Panc1 (cell line): ENCODE data around the gene NCAM2. TPM values are rescaled to one million over a fixed set of nuclear protein-coding genes. Genes with fewer than 3 reads are reported as not detected.

Experiments
- ATAC-seq: fragments of 200-7000 bp; cut with Tn5 transposase; 2 replicates; pipeline ENCODE4 v1.9.1; 2020; ENCODE audit warnings: mild to moderate bottlenecking, moderate library complexity
- BruUV-seq: library from RNA; stranded (reverse); fragments of 400-500 nt; replicated peaks from 2 replicates; lab custom pipeline; 2021; lab: Mats Ljungman, UMichigan
- CTCF ChIA-PET: fragments of 300-600 bp; sonication (Branson Sonifier 250); formaldehyde crosslinking; loops from one replicate; lab custom pipeline; 2022; ENCODE audit warnings: antibody characterized with exemption; lab: Charles Lee
- POLR2A ChIA-PET: fragments of 300-600 bp; sonication (Branson Sonifier 250); formaldehyde crosslinking; loops from one replicate; lab custom pipeline; 2022; ENCODE audit warnings: antibody characterized with exemption; lab: Charles Lee
- DNase-seq: peaks from one replicate; pipeline ENCODE4 v3.0.0-alpha.2; 2010; ENCODE audit warnings: low read depth, low spot score
- H3K27ac ChIP-seq: 2 replicates; pipeline ENCODE4 v1.5.1; 2011; ENCODE audit warnings: mild to moderate bottlenecking, low read length, inconsistent platforms
- H3K27me3 ChIP-seq: fragments of 200-500 bp; sonication (Bioruptor generic); 2 replicates; pipeline ENCODE4 v1.6.0; 2014; ENCODE audit warnings: low read length, inconsistent platforms; ENCODE audit not compliant: control insufficient read depth, insufficient read depth
- H3K36me3 ChIP-seq: fragments of 200-500 bp; sonication (Bioruptor generic); 2 replicates; pipeline ENCODE4 v1.5.1; 2014; ENCODE audit warnings: inconsistent platforms, mild to moderate bottlenecking, low read length, moderate library complexity; ENCODE audit not compliant: control insufficient read depth, insufficient read depth
- H3K4me1 ChIP-seq: 2 replicates; pipeline ENCODE4 v1.5.1; 2011; ENCODE audit warnings: inconsistent platforms, mild to moderate bottlenecking, low read length, moderate library complexity; ENCODE audit not compliant: control insufficient read depth, insufficient read depth
- H3K4me3 ChIP-seq, 2 experiments: 2 replicates each; pipeline ENCODE4 v1.5.1; 2011 to 2012; ENCODE audit warnings: low read depth in 2 of 2, low read length in 2 of 2, mild to moderate bottlenecking in 2 of 2, inconsistent platforms in 1 of 2, moderate library complexity in 1 of 2
- H3K9me3 ChIP-seq: fragments of 200-500 bp; sonication (Bioruptor generic); 2 replicates; pipeline ENCODE4 v1.5.1; 2014; ENCODE audit warnings: low read depth, mild to moderate bottlenecking, inconsistent platforms, low read length, moderate library complexity; ENCODE audit not compliant: control insufficient read depth, insufficient read depth
- POLR2AphosphoS5 ChIP-seq: IDR thresholded peaks from 2 replicates; pipeline ENCODE4 v1.6.1; 2012; ENCODE audit warnings: mild to moderate bottlenecking, low read depth, low read length, moderate library complexity
- REST ChIP-seq, 2 experiments: IDR thresholded peaks; 2 replicates each; pipeline ENCODE4 v1.6.1; 2011 to 2012; ENCODE audit warnings: low read depth in 2 of 2, control low read depth in 1 of 2, low read length in 1 of 2, mild to moderate bottlenecking in 1 of 2, moderate library complexity in 1 of 2; ENCODE audit not compliant: insufficient read depth in 1 of 2
- SIN3A ChIP-seq: IDR thresholded peaks from 2 replicates; pipeline ENCODE4 v1.6.1; 2012; ENCODE audit warnings: low read depth, mild to moderate bottlenecking, low read length, moderate library complexity, borderline replicate concordance; ENCODE audit not compliant: insufficient read depth
- TCF7L2 ChIP-seq: IDR thresholded peaks from 2 replicates; pipeline ENCODE4 v1.6.1; 2011; ENCODE audit warnings: mild to moderate bottlenecking, low read depth, low read length, inconsistent platforms
- in situ Hi-C: cut with HindIII; loops from 2 replicates; pipeline ENCODE4 v1.10.0; 2016; ENCODE audit warnings: low sequenced_read_pairs, low pct_unique_long_range_greater_than_20kb
- intact Hi-C: fragments of 100-400 bp; cut with micrococcal nuclease; formaldehyde crosslinking; loops from one replicate; pipeline ENCODE4 v1.10.0; 2022; ENCODE audit not compliant: unreplicated experiment
- total RNA-seq: library from RNA; stranded (reverse); gene quantifications from one replicate; pipeline ENCODE4 v1.2.1, GENCODE V29; 2021; ENCODE audit not compliant: unreplicated experiment
- TF ChIP-seq, protein P1 (sequence below): fragments of 450-650 bp; IDR thresholded peaks from 2 replicates; pipeline ENCODE4 v1.5.1; 2017; ENCODE audit warnings: mild to moderate bottlenecking

Gene NCAM2
- total RNA-seq, 1 experiment from 2014 or later: 2.2 TPM

- in situ Hi-C loops (no loop called here), intact Hi-C loops (no loop called here)
- H3K36me3 ChIP-seq: no peaks in the 10 kb centered on the region
- ChIA-PET POLR2A (no interaction called here), CTCF (no interaction called here)
- no peaks in the 10 kb centered on the region for H3K4me1 ChIP-seq
- H3K9me3 ChIP-seq: no peaks in the 10 kb centered on the region
- no peak for DNase-seq
- no peak overlapping the region for H3K27ac ChIP-seq
- no TSS peak for BruUV-seq
- no peak overlapping the region for H3K4me3 ChIP-seq
- no peaks in the 10 kb centered on the region for H3K27me3 ChIP-seq
- no peak for ATAC-seq
- TF ChIP-seq SIN3A (no peak), REST (IDR thresholded peaks at IDR 0.05; ENCODE audit: insufficient read depth in 1 of 2, low read depth in 2 of 2, low read length in 1 of 2) (no peak), TCF7L2 (no peak), POLR2AphosphoS5 (no peak)
- TF ChIP-seq, protein P1, sequence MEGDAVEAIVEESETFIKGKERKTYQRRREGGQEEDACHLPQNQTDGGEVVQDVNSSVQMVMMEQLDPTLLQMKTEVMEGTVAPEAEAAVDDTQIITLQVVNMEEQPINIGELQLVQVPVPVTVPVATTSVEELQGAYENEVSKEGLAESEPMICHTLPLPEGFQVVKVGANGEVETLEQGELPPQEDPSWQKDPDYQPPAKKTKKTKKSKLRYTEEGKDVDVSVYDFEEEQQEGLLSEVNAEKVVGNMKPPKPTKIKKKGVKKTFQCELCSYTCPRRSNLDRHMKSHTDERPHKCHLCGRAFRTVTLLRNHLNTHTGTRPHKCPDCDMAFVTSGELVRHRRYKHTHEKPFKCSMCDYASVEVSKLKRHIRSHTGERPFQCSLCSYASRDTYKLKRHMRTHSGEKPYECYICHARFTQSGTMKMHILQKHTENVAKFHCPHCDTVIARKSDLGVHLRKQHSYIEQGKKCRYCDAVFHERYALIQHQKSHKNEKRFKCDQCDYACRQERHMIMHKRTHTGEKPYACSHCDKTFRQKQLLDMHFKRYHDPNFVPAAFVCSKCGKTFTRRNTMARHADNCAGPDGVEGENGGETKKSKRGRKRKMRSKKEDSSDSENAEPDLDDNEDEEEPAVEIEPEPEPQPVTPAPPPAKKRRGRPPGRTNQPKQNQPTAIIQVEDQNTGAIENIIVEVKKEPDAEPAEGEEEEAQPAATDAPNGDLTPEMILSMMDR: no peak
These were observed 47.9 kb downstream of the NCAM2 start for GRCh38 chr21:21046063-21046462.

DNA sequence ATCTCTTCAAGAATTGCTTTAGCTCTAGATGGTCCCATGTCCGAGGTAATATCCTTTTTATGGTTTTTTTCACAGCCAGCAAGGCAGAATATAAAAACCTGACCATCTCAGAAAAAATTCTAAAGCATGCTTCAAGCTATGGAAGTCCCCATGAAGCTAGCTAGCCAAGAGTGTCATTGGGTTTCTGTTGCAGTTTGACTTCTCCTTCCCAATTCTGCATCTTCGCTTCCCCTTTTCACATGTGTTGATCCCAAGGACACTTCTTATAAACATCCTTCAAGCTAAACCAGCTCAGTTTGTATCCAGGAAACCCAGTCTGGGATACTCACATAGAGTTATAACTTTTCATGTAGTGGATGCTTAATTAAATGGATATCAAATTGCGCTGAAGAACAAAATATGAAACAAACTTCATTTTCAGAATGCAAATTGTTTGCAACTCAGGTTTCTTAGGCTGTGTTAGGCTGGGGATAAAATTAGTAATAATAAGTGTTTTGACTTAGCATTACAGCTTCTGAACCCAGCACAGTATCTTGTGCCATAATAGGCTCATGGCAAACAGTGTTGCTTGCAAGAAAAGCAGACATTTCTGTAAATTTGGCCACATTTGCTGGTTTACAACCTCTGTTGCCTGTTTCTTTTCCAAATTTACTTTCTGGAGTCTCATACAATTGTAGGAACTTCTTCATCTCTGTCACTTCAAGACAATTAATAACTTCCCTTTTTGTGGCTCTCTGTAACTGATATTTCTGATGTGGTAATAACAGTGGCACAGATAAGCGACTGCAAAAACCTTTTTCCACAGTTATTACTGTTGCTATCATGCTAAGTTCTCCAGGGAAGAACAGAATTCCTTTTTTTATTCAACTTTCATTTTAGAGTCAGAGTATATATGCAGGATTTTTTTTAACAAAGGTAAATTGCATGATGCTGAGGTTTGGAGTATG lies 53.2 kb downstream of the NCAM2 start:
- ChIA-PET CTCF (no interaction called here), POLR2A (no interaction called here)
- in situ Hi-C loops: no loop called here
- no peak overlapping the region for H3K4me3 ChIP-seq
- no peaks in the 10 kb centered on the region for H3K4me1 ChIP-seq
- no peaks in the 10 kb centered on the region for H3K36me3 ChIP-seq
- intact Hi-C loops: no loop called here
- no peaks in the 10 kb centered on the region for H3K27me3 ChIP-seq
- no peaks in the 10 kb centered on the region for H3K9me3 ChIP-seq
- no peak for TF ChIP-seq SIN3A
- TF ChIP-seq REST (IDR thresholded peaks at IDR 0.05; ENCODE audit: insufficient read depth in 1 of 2, low read depth in 2 of 2, low read length in 1 of 2): no peak
- TF ChIP-seq, protein P1: no peak
- TF ChIP-seq TCF7L2: no peak
- TF ChIP-seq POLR2AphosphoS5: no peak
- BruUV-seq: no TSS peak
- DNase-seq: no peak
- no peak overlapping the region for H3K27ac ChIP-seq
- no peak for ATAC-seq
